Glutamatergic neuron (in vitro differentiated cells): ENCODE data around the gene APBB3. TPM values are rescaled to one million over a fixed set of nuclear protein-coding genes. Genes with fewer than 3 reads are reported as not detected.

Source experiments
- DNase-seq: peaks from one replicate; pipeline ENCODE4 v3.0.0; 2022
- H3K27ac Mint-ChIP-seq: one replicate; pipeline ENCODE4 v1.8.0; 2020; ENCODE audit warnings: mild to moderate bottlenecking, mixed read lengths, inconsistent platforms; ENCODE audit not compliant: unreplicated experiment
- H3K27me3 Mint-ChIP-seq: one replicate; pipeline ENCODE4 v1.8.0; 2020; ENCODE audit warnings: mild to moderate bottlenecking, moderate library complexity, mixed read lengths, inconsistent platforms; ENCODE audit not compliant: unreplicated experiment
- H3K36me3 Mint-ChIP-seq: one replicate; pipeline ENCODE4 v1.8.0; 2020; ENCODE audit warnings: mild to moderate bottlenecking, mixed read lengths, inconsistent platforms; ENCODE audit not compliant: unreplicated experiment
- H3K4me1 Mint-ChIP-seq: one replicate; pipeline ENCODE4 v1.8.0; 2020; ENCODE audit warnings: mild to moderate bottlenecking, low read depth, mixed read lengths, inconsistent platforms; ENCODE audit not compliant: unreplicated experiment
- H3K4me3 Mint-ChIP-seq: one replicate; pipeline ENCODE4 v1.8.0; 2020; ENCODE audit warnings: mild to moderate bottlenecking, mixed read lengths, inconsistent platforms; ENCODE audit not compliant: unreplicated experiment
- H3K9me3 Mint-ChIP-seq: one replicate; pipeline ENCODE4 v1.8.0; 2020; ENCODE audit warnings: mild to moderate bottlenecking, moderate library complexity, mixed read lengths, inconsistent platforms; ENCODE audit not compliant: unreplicated experiment
- total RNA-seq: library from RNA; stranded (reverse); fragmentation: NEBNext Ultra II Directional; extraction: Animal tissue kit (Norgen Biotek cat#: 25700); gene quantifications from one replicate; pipeline ENCODE4 v1.2.1, GENCODE V29; 2021; ENCODE audit not compliant: unreplicated experiment
- TF ChIP-seq, protein P1 (sequence below): fragments of 200-600 bp; sonication (generic); IDR thresholded peaks from one replicate; pipeline ENCODE4 v1.5.0; 2021; ENCODE audit not compliant: partially characterized antibody, unreplicated experiment

The APBB3 gene
- total RNA-seq, 1 donor from 2014 or later = 103 TPM

- Mint-ChIP-seq H3K4me1 (peaks cover 6% of the 10 kb centered on the region), H3K27me3 (peaks cover 6% of the 10 kb centered on the region), H3K4me3 (peak overlapping the region; percentile 73), H3K9me3 (peaks cover 9% of the 10 kb centered on the region), H3K36me3 (no peaks in the 10 kb centered on the region), H3K27ac (peak overlapping the region; percentile 66)
- TF ChIP-seq, protein P1, sequence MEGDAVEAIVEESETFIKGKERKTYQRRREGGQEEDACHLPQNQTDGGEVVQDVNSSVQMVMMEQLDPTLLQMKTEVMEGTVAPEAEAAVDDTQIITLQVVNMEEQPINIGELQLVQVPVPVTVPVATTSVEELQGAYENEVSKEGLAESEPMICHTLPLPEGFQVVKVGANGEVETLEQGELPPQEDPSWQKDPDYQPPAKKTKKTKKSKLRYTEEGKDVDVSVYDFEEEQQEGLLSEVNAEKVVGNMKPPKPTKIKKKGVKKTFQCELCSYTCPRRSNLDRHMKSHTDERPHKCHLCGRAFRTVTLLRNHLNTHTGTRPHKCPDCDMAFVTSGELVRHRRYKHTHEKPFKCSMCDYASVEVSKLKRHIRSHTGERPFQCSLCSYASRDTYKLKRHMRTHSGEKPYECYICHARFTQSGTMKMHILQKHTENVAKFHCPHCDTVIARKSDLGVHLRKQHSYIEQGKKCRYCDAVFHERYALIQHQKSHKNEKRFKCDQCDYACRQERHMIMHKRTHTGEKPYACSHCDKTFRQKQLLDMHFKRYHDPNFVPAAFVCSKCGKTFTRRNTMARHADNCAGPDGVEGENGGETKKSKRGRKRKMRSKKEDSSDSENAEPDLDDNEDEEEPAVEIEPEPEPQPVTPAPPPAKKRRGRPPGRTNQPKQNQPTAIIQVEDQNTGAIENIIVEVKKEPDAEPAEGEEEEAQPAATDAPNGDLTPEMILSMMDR = no peak
- no peak for DNase-seq
These were observed 17.4 kb downstream of the APBB3 start for GRCh38 chr5:140546851-140547507.

GRCh38 chr5:140545606-140546005 lies 18.8 kb downstream of the APBB3 start:
- Mint-ChIP-seq H3K27me3 (peaks cover 6% of the 10 kb centered on the region), H3K27ac (no peak overlapping the region), H3K4me1 (peaks cover 6% of the 10 kb centered on the region), H3K9me3 (peaks cover 9% of the 10 kb centered on the region), H3K36me3 (no peaks in the 10 kb centered on the region), H3K4me3 (no peak overlapping the region)
- no peak for DNase-seq
- TF ChIP-seq, protein P1 = no peak

DNA sequence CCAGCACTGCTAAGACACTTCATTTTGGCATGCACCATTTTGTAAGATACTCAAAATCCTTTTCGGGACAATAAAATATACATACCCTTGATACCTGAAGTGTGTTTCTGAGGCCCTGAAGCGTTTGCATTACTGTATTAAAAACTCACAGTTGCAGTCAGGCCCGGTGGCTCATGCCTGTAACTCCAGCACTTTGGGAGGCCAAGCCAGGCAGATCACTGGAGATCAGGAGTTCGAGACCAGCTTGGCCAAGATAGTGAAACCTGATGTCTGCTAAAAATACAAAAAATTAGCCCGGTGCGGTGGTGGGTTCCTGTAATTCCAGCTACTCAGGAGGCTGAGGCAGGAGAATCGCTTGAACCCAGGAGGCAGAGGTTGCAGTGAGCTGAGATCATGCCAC lies 19.4 kb downstream of the APBB3 start:
- no peak overlapping the region for H3K4me3 Mint-ChIP-seq
- peaks cover 6% of the 10 kb centered on the region for H3K27me3 Mint-ChIP-seq
- DNase-seq = no peak
- peaks cover 9% of the 10 kb centered on the region for H3K9me3 Mint-ChIP-seq
- TF ChIP-seq, protein P1 = no peak
- H3K27ac Mint-ChIP-seq = no peak overlapping the region
- no peaks in the 10 kb centered on the region for H3K36me3 Mint-ChIP-seq
- H3K4me1 Mint-ChIP-seq = peaks cover 6% of the 10 kb centered on the region

DNA sequence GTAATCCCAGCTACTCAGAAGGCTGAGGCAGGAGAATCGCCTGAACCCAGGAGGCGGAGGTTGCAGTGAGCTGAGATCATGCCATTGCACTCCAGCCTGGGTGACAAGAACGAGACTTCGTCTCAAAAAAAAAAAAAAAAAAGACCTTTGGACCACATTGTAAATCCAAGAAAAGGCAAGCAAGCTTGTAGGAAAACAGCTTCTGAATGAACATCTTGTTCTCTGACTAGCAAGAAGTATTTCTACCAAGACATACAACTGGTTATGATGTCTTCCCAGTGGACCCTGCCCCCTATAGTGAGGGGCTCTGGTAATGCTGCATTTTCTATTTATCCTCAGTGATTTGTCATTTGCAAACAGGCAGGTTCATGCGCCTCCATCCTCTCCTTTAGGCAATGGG lies 21.4 kb downstream of the APBB3 start:
- Mint-ChIP-seq H3K4me1 (peaks cover 3% of the 10 kb centered on the region), H3K36me3 (no peaks in the 10 kb centered on the region), H3K9me3 (peaks cover 6% of the 10 kb centered on the region), H3K27me3 (peaks cover 3% of the 10 kb centered on the region), H3K4me3 (no peak overlapping the region), H3K27ac (no peak overlapping the region)
- TF ChIP-seq, protein P1 = no peak
- DNase-seq = no peak

DNA sequence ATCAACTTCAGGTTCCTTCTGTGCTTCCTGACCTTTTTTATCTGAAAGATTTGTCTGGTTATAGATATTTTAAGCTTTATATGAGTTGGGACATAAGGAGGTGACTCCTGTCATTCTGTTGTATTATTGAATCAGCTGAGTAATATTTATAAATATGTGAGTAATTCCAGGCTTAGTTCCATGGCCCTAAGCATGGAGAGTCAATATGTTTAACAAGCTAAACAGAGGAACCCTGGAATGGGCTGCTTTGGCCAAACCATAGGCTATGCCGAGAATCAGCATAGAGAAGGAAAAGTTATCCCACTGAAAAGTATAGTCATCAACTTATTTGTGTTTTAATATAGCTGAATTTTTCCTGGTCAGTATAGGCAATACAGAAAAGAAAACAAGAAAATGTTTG lies 24.2 kb downstream of the APBB3 start:
- H3K4me3 Mint-ChIP-seq = no peak overlapping the region

More for the DNA sequence above, 24.2 kb downstream of the APBB3 start:
- DNase-seq = no peak
- Mint-ChIP-seq H3K27ac (no peak overlapping the region), H3K9me3 (peaks cover 2% of the 10 kb centered on the region), H3K4me1 (no peaks in the 10 kb centered on the region), H3K27me3 (peaks cover 2% of the 10 kb centered on the region), H3K36me3 (no peaks in the 10 kb centered on the region)
- TF ChIP-seq, protein P1 = no peak
